Activated T-cell treated with anti-CD3 and anti-CD28 coated beads for 1 hour (primary cell): Measurements from ENCODE around the gene S100B.
"Not testable (repeated sequence)": the region's sequence is repeated elsewhere in the genome, so short reads cannot be mapped to it uniquely, and the experiment has no call there.

Source experiments
- DNase-seq: peaks from one replicate; pipeline ENCODE4 v3.0.0-alpha.2; 2020; ENCODE audit warnings: low read depth

The S100B gene

GRCh38 chr21:46600978-46601377 is 3.9 kb downstream of the S100B start:
- DNase-seq = no peak

GRCh38 chr21:46600305-46600704 is 4.6 kb downstream of the S100B start:
- DNase-seq = no peak

- DNase-seq = no peak
Observed at GRCh38 chr21:46598581-46599572, 6.0 kb downstream of the S100B start.

GRCh38 chr21:46597896-46598343 is 7.0 kb downstream of the S100B start:
- no peak for DNase-seq

GRCh38 chr21:46597031-46597430 is 7.9 kb downstream of the S100B start:
- DNase-seq = no peak

GRCh38 chr21:46596201-46596600 is 8.7 kb downstream of the S100B start:
- no peak for DNase-seq

- no peak for DNase-seq
Observed at GRCh38 chr21:46594276-46594675, 10.6 kb downstream of the S100B start.

GRCh38 chr21:46585191-46585953 is 19.5 kb downstream of the S100B start:
- no peak for DNase-seq

GRCh38 chr21:46581780-46582307 is 23.0 kb downstream of the S100B start:
- no peak for DNase-seq

- DNase-seq = not testable (repeated sequence)
Observed at GRCh38 chr21:46579394-46579793, 25.5 kb downstream of the S100B start.

- DNase-seq = not testable (repeated sequence)
Observed at GRCh38 chr21:46577786-46578185, 27.1 kb downstream of the S100B start.

GRCh38 chr21:46572850-46573249 is 32.0 kb downstream of the S100B start:
- no peak for DNase-seq

- DNase-seq = no peak
Observed at GRCh38 chr21:46570631-46571030, 34.3 kb downstream of the S100B start.

- no peak for DNase-seq
Observed at GRCh38 chr21:46570119-46570518, 34.8 kb downstream of the S100B start.

GRCh38 chr21:46569081-46569480 is 35.8 kb downstream of the S100B start:
- DNase-seq = no peak

- no peak for DNase-seq
Observed at GRCh38 chr21:46568562-46568961, 36.3 kb downstream of the S100B start.

- DNase-seq = no peak
Observed at GRCh38 chr21:46567348-46567747, 37.5 kb downstream of the S100B start.

- DNase-seq = no peak
Observed at GRCh38 chr21:46564391-46564790, 40.5 kb downstream of the S100B start.

GRCh38 chr21:46562964-46563607 is 41.8 kb downstream of the S100B start:
- DNase-seq = no peak

- DNase-seq = no peak
Observed at GRCh38 chr21:46562472-46562871, 42.4 kb downstream of the S100B start.

GRCh38 chr21:46561445-46562090 is 43.3 kb downstream of the S100B start:
- no peak for DNase-seq
